HG02852 (cell line): ENCODE results near the gene HLCS.

Experiments used
- ATAC-seq: cut with Tn5 transposase; IDR thresholded peaks from one replicate; pipeline ENCODE4 v1.9.1; 2021; ENCODE audit warnings: mild to moderate bottlenecking, moderate library complexity; ENCODE audit not compliant: unreplicated experiment

HLCS gene

DNA sequence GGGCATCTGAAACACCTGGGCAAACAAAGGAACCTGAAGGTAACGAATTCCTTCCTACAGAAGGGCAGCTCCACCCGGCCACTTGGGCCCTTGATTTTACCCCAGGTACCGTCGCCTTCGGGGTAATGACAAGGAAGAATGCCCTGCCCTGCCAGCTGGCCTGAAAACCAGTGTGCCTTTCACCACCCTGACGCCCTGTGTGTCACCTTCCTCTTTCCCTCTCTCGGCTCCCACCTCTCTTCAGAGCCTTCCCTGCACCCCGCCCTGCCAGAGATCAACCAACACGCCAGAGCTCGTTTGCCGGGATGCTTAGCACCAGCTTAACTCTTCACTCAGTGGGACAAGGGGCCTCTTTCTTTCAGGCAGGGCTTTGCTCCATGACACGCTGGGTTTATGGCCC, 181.5 kb downstream of the HLCS start:
- ATAC-seq: no peak

- no peak for ATAC-seq
Observed at GRCh38 chr21:36783612-36784374, 182.7 kb downstream of the HLCS start.

- ATAC-seq: no peak
Observed at GRCh38 chr21:36780861-36781260, 185.6 kb downstream of the HLCS start.

DNA sequence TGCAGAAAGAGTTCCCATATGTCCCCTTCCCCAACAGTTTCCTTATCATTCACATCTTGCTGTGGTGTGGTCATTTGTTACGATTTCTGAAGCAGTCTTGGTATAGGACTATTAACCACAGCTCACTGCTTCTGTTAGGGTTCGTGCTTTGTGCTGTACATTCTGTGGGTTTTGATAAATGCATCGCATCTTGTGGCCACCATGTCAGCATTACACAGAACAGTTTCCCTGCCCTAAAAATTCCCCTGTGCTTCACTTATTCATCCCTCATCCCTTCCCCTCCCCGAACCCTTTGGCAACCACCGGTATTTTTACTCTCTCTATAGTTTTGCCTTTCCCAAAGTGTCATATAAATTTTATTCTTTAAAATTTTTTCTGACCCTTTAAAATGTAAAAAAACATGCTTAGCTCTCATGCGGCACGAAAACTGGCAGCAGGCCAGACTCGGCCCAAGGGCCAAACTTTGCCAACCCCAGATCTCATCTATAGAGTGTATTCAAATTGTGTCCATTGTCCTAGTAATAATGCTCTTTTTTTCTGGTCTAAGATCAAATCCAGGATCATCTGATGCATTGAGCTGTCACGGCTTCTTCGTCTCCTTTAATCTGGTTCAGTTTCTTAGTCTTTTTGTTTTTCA, 189.4 kb downstream of the HLCS start:
- no peak for ATAC-seq

GRCh38 chr21:36773995-36774394, 192.5 kb downstream of the HLCS start:
- no peak for ATAC-seq

DNA sequence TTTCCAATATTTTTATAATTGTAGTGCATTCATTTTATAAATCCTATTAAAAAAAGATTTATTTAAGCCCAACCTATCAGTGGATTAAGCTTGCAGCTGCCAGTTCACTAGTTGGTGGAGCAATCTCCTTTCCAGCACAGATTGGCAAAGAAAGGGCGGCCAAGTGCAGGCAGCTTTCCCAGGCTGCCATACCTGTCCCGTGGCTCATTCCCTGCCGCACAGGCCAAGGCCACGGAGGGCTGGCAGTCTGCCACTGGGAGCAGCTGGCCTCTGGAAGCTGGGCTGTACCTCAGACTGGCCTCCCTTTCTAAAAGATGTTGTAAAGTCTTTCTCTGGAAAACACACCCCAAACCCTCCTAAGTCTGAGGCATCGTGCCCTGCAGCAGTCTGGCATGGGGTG, 193.4 kb downstream of the HLCS start:
- ATAC-seq: no peak

DNA sequence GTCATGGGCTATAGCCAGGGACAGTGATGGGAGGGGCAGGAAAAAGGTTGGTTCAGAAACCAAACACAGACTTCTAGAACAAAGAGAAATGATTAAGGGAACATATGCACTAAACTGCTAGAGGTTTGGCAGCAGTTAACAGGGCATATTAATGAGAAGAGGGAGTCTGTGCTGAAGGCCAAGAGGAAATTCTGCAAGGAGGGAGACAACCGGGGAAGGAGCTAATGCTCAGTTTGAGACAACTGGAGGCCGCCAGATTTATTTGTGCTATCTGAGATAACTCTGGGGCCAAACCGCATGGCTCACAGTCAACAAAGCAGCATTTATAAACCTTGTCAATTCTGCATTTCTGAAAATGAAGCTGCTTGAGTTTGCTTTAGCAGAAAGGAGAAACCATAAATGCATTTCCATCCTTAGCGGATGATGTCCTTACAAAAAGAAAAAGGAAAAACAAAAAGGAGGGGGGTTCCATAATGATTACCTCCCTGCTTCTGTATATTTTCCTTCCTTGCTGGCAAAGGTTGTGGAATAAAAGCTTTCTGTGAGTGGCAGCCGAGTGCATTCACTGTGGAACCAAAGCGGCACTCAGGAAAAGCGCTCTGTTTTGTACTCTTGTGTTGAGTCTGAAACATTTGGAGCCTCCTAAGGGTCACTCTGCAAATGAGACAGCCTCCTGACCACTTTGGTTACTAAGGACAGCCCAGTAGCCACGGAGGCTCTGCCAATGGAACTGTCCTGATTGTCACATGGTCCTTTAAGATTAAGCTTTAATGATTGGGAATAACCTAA, 197.2 kb downstream of the HLCS start:
- ATAC-seq: no peak

DNA sequence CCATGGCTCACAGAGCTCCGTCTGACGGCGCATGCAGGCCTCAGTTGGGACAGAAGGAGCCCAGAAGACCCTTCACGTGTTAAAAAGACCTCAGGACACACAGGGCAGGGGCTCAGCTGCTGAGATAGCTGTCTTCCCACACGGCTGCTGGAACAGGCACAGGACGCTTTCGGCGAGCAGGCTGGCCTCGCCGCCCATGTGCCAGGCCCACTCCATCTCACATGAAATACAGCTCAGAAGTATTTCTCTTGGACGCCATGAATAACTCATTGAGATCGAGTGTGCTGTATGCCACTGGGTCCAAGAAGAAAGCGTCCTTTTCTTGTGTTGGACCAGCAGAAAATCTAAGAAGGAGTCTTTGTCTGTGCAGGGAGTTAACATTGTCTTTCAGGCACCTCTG, 198.0 kb downstream of the HLCS start:
- no peak for ATAC-seq

DNA sequence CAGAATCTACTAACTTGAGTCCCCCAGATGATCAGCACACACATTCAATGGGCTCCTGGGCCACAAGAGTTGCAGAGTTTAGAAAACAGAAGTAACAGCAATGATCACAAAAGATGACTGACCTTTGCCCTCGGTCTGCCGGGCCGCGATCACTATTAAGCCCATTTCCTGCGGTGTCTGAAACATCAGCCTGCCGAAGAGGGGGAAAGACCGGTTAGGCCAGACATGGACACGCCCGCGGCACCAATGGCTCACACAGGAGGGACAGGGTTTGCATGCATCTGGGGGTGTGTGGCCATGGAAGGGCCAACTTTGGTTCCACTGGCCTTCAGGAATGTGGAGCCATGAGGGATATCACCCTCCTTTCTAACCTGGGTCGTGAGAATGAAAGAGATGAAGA, 199.4 kb downstream of the HLCS start:
- ATAC-seq: no peak

DNA sequence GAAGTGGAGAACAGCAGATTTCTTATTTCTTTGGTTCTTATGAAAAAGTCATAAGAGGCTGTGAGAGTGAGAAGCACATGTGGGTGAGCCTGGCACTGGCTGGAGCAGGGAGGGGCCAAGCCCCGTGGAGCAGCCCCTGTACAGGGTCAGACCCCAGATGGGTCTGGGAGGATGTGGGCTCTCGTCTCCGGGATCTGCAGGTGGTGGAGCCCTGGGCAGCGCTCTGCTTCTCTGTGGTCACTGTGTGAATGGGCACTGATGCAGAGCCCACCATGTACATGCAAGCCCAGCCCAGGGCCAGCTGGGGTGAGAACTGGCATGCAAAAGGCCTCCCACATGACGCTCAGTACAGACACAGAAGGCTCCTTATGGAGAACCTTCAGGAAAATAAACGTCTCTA, 200.0 kb downstream of the HLCS start:
- ATAC-seq: no peak

DNA sequence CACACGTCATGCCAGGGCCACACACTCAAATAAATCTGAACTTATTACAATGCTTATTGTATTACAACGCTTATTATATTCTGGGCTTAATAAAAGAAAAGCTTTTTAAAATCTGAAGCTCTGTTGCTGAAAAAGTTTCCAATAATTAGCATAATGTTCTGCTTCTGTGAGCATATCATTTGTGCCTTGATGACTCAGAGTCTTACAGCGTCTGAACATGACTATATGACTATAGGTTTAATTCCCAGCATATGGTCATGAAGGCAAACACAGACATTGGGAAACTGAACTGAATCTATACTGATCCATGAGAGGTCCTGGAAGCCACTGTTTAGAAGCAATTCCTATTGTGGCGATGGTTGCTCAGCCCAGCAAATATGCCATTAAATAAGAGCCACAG, 201.2 kb downstream of the HLCS start:
- no peak for ATAC-seq

GRCh38 chr21:36763305-36763704, 203.2 kb downstream of the HLCS start:
- ATAC-seq: no peak

DNA sequence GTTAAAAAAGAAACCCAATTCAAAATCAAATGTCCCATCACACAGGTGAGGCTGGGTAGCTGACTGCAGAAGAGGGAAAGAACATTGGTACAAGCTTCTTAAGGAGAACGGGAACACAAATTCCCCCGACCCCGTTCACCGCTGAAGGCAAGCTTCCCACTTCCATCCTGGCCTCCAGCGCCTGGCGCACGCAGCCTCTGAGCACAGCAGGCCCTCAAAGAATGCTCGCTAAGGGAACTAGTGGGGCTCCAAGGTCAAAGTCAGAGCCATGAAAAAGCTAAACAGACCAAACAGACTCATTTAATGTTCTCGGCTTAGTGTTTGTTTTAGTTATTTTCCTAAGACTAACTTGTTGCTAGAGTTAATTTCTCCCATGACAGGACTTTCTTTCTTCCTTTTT, 203.8 kb downstream of the HLCS start:
- ATAC-seq: no peak

GRCh38 chr21:36761685-36762084, 204.8 kb downstream of the HLCS start:
- ATAC-seq: no peak

- ATAC-seq: no peak
Observed at GRCh38 chr21:36759348-36760083, 207.0 kb downstream of the HLCS start.

DNA sequence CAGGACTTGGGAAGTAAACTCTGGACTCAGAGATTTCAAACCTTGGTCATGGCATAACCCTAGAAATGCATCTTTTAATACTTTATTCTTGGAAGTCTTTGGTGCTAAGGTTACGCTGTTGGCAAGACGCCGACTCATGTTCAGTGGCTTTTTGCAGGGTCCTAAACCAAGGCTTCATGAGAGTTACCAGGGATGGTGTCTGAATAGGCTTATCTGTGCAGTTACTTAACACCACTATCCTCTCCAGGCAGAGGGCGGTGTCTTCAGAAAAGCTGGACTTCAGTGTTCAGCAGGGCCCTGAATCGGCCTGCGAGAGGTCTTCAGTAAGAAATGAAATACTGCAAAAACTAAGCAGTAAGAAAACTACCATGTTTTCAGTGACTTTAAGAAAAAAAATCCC, 209.3 kb downstream of the HLCS start:
- no peak for ATAC-seq

DNA sequence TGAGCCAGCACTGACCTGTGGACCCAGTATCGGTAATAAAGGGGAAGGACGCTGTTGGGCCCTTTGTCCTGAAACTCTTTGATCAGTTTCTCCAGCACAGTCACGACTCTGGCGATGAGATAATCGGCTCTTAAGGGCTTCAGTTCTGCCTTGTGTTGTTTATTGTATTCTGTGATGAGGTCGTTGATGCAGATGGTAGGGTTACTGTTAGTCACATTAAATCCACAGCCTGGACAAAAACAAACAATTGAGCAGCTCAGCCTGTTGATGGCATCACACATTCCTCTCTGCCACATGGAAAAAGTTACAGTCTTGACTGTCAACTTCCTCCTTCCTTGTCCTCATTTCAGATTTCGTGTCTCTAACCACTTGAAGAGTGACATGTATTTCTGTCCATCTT, 209.9 kb downstream of the HLCS start:
- ATAC-seq: no peak

DNA sequence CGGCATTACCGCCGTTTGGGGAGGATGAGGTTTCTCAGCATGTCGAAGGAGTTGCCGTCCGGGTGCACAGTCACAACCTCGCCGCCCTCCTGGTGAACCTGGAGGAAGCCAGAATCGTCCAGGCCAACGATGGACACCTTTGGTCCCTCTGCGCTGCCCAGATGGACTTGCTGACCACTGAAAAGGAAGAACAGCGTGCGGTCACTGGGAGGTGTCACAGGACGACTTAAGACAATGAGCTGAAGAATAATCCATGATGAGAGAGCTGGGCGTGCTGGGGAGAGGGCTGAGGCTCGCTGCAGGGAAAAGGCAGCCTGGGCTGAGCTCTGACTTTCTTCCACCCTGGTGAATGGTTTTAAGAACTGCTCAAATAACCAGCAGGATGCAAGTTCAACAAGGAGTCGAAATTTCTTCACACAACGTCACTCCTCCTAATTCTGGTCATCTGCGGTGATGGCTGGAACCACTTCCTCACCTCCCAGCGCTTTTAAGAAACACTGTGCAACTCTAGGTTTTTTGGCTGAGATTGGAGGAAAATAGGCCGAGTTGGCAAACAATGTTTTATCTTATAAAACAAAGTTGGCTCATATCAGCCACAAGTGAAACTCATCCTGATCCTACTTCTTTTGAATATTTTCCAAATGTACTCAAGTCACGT, 212.1 kb downstream of the HLCS start:
- no peak for ATAC-seq

DNA sequence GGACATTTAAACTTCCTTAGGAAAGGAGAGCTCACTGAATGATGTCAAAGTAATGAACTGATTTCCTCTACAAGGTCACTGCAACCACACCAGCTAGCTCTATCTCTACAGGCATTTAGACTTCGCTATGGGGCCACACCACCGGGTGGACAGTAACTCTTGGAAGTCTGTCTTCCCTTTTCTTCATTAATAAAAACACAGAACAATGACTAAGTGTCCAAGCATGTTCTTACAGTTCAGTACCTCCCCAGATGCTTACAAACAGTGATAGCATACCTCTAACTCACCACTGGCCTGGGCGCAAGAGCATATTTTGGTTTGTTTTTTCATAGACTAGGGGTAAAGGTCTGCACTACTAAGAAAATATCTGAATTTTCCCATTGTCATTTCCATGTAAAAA, 212.9 kb downstream of the HLCS start:
- no peak for ATAC-seq

- ATAC-seq: no peak
Observed at GRCh38 chr21:36751383-36751782, 215.1 kb downstream of the HLCS start.

DNA sequence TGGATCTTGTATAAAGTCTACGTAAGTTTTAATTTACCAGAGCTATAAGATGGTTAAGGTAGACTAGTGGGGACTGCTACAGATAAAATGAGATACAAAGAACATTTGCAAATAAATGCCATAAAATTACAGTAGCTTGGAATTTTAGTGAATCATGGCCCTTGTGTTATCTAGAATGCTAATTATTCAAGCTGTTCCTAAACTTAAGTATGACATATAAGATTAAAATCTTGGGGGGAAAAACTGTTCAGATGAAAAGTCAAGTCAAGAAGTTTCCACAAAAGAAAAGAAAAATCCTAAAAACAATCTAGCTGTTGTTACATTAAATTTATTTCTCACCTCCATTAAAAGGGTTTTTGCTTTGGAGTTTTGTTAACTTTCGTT, 215.9 kb downstream of the HLCS start:
- ATAC-seq: no peak
